ENCODE data around the gene WDR31.

The WDR31 gene

DNA sequence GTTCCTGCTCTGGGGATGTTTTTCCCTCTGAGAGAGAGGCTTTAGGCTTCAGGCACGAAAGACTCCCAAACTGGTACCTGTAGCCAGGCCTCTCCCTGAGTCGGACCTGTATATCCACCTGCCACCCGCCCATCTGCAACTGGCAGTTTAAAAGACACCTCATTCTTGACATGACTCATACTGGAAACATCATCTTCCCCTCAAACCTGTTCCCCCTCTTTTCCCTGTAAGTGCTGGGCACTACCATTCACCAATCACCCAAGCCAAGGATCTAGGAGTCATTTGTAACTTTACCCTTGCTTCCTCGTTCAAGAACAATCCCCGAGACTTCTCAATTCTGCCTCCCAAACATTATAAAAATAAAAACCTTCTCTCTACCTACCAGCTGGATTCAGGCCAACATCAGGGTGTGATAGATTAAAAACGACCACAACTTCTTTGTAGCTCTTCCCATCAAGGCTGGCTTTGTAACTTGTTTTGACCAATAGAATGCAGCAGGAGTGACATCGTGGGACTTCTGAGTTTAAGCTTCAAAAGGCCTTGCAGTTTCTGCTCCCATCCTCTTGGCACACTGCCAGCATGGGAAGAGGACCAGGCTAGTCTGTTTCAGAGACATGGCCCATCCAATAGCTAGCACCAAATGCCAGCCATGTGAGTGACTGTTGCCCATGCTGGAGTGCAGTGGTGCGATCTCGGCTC is 1.8 kb upstream of the WDR31 start:
- in situ Hi-C loops (cut with MboI; ENCODE audit: low sequenced_read_pairs) = no loop called here

- in situ Hi-C loops (cut with MboI; ENCODE audit: low sequenced_read_pairs) = no loop called here
Measured at GRCh38 chr9:113337714-113338113, 2.4 kb downstream of the WDR31 start.

DNA sequence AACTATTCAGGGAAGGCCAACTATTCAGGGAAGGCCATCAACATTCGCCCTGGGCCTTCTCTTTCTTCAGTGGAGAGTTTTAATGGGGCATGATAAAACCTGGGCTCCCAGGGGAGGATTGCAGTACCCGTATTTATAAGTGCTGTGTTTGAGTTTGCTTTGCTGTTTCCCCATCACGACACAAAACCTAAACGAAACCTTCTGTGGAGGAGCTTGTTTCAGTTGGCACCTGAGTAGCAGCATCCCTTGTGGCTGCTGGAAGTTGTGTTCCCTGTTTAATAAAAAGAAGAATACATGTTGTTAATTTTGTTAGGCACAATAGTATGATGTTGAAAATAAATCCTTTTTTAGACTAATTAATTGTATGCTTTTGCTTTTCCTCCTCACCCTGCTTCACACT is 8.3 kb downstream of the WDR31 start:
- in situ Hi-C loops (cut with MboI; ENCODE audit: low sequenced_read_pairs) = no loop called here

GRCh38 chr9:113328045-113328782 is 11.9 kb downstream of the WDR31 start:
- in situ Hi-C loops (cut with MboI; ENCODE audit: low sequenced_read_pairs) = no loop called here

DNA sequence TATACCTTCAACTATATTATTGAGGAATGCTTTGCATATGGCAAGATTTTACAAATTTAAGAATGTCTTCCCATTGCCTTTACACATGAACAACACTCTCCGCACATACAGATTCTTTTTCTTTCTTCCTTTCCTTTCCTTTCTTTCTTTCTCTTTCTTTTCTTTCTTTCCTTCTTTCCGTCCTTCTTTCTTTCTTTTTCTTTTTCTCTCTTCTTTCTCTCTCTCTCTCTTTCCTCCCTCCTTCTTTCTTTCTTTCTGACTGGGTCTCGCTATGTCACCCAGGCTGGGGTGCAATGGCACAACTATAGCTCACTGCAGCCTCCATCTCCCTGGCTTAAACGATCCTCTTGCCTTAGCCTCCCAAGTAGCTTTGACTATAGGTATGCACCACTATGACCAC is 13.8 kb downstream of the WDR31 start:
- in situ Hi-C loops (cut with MboI; ENCODE audit: low sequenced_read_pairs) = no loop called here

- in situ Hi-C loops (cut with MboI; ENCODE audit: low sequenced_read_pairs) = loop anchor here (25.0 kb wide), 1 partner anchor 340 kb away; no protein-coding TSS in a partner anchor
Measured at GRCh38 chr9:113322671-113323070, 17.4 kb downstream of the WDR31 start.

DNA sequence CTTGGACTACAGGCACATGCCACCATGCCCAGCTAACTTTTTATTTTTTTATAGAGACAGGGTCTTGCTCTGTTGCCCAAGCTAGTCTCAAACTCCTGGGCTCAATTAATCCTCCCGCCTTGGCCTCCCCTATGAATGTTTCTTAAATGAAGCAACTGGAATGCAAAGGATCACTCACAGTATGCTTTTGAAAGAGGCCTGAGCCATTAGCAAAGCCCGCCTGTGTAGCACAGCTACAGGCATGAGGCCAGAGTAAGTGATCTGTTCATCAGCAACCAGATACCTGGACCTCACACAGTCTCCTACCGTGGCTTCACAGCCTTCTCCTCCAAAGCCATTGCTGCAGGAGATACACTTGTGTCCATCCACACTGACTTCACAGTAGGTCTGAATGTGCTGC is 20.0 kb downstream of the WDR31 start:
- in situ Hi-C loops (cut with MboI; ENCODE audit: low sequenced_read_pairs) = loop anchor here (25.0 kb wide), 1 partner anchor 342 kb away; no protein-coding TSS in a partner anchor

DNA sequence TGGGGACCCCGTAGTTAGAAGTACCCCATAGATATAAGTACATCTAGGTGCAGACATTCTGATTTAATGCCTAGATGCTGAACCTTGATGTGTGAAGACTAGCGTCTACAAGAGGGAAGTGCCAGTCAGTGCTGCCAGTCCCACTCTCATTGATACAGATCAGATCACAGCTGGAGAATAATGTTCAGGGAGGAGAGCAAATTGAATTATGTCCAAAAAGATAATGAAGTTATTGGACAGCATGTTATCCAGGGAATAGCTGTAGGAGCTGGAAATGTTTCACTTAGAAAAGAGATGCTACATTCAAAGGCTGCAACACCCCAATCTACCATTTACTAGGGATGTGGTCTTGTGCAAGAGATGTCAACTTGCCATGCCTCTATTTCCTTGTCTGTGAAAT is 21.0 kb downstream of the WDR31 start:
- in situ Hi-C loops (cut with MboI; ENCODE audit: low sequenced_read_pairs) = loop anchor here (25.0 kb wide), 1 partner anchor 343 kb away; no protein-coding TSS in a partner anchor

DNA sequence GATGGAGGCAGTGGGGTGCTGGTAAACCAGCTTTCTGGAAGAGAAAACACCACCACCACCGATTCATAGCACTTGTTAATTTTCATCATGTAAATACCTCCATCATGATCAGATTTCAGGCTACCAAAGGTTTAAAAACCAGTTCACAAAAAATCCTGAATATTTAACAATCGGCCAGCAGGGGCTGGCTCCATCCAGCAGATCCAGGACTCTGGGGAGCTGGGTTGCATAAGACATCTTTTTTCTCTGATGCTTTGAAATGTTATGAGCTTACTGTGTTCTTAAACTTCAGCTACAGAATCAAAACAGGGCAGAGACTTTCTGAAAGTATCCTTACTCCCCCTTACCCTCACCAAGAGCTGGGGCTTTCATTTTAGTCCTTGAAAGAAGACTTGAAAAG is 22.3 kb downstream of the WDR31 start:
- in situ Hi-C loops (cut with MboI; ENCODE audit: low sequenced_read_pairs) = loop anchor here (25.0 kb wide), 1 partner anchor 345 kb away; no protein-coding TSS in a partner anchor

DNA sequence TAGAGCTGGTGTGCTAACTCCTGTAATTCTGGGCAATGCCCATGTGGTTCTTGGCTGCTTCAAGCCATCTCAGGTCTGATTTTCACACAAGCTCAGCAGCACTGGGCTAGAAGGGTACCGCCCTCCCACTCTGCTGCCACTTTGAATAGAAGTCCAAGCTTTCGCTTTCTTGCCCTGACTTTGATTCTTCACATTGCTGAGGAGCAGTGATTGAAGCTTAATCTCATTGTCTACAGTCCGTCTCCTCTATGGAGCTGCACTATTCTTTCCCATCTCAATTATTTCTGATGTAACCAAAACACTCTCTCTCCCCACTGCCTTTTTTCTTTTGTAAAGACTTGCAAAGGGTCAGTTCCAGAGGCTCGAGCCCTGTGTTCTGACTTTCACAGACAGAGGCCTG is 24.0 kb downstream of the WDR31 start:
- in situ Hi-C loops (cut with MboI; ENCODE audit: low sequenced_read_pairs) = loop anchor here (25.0 kb wide), 1 partner anchor 346 kb away; no protein-coding TSS in a partner anchor

DNA sequence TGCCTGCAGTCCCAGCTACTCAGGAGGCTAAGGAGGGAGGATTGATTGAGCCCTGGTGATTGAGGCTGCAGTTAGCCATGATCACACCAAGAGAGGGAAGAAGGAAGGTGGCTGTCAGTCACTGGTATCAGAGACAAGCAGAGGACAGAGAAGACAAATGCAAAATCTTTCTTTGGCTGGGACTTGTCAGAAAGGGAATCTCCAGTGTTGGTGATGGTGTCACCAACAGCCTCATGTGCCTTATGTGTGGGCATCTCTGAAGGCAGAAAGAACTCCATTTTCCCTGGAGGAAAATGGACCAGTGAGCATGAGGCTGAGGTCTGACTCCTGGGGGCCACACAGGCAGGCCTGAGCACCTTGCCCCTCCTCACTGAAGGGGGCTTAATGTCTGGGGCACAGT is 24.8 kb downstream of the WDR31 start:
- in situ Hi-C loops (cut with MboI; ENCODE audit: low sequenced_read_pairs) = loop anchor here (25.0 kb wide), 1 partner anchor 347 kb away; no protein-coding TSS in a partner anchor

DNA sequence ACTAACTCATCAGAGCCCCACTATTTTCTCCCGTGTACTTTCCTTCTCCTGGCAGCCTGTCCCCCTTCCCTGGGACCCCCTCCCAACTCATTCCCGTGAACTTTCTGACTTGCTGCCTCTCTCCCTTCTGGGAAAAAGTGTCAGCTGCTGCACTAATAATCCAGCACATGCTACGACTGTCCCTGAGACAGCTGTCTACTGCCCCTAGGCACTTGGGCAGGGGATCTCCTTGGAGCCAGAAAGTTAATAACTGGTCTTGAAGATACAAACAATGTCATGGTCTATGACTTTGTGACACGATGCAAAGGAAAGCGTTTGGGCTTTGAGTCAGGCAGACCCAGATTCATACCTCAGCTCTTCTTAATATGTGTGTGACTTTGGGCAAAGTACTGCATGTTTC is 26.8 kb downstream of the WDR31 start:
- in situ Hi-C loops (cut with MboI; ENCODE audit: low sequenced_read_pairs) = loop anchor here (25.0 kb wide), 1 partner anchor 349 kb away; no protein-coding TSS in a partner anchor

DNA sequence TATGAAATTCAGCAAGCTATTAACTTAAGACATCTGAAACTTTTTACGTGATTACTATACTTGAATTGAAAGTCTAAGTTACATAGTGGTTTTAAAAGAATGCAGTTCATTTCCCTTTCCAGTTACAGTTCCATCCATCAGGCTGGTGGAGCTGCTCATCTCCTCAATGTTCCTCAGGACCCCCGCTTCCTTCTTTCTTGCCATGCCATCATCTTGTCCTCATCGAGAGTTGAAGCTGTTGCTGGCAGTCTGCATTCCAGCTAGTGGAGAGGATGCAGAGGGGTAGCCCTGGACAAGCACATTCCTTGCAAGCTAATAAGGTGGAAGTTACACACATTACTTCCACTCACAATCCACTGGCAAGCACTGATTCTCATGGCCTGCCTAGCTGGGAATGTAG is 28.1 kb downstream of the WDR31 start:
- in situ Hi-C loops (cut with MboI; ENCODE audit: low sequenced_read_pairs) = loop anchor here (25.0 kb wide), 1 partner anchor 350 kb away; no protein-coding TSS in a partner anchor

DNA sequence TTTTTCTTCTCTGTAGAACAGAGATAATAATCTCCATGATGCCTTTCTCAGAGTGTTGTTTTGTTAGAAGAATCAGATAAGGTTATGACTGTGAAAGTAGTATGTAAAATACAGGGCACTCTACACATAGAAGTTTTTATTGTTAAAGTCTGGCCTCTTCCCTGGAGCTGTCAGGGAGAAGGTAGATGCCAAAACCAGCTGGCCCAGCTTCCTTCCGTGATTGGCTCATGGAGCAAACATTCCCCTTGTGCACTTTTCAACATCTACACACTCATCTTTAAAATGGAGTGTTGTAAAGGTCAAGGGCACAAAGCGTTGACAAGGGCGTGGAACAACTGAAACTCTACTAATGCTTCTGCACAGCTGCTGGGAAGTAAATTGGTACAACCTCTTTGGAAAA is 29.5 kb downstream of the WDR31 start:
- in situ Hi-C loops (cut with MboI; ENCODE audit: low sequenced_read_pairs) = loop anchor here (25.0 kb wide), 1 partner anchor 352 kb away; no protein-coding TSS in a partner anchor

GRCh38 chr9:113309204-113309813 is 30.8 kb downstream of the WDR31 start:
- in situ Hi-C loops (cut with MboI; ENCODE audit: low sequenced_read_pairs) = loop anchor here (25.0 kb wide), 1 partner anchor 353 kb away; no protein-coding TSS in a partner anchor

GRCh38 chr9:113307396-113307975 is 32.6 kb downstream of the WDR31 start:
- in situ Hi-C loops (cut with MboI; ENCODE audit: low sequenced_read_pairs) = loop anchor here (25.0 kb wide), 1 partner anchor 355 kb away; no protein-coding TSS in a partner anchor

DNA sequence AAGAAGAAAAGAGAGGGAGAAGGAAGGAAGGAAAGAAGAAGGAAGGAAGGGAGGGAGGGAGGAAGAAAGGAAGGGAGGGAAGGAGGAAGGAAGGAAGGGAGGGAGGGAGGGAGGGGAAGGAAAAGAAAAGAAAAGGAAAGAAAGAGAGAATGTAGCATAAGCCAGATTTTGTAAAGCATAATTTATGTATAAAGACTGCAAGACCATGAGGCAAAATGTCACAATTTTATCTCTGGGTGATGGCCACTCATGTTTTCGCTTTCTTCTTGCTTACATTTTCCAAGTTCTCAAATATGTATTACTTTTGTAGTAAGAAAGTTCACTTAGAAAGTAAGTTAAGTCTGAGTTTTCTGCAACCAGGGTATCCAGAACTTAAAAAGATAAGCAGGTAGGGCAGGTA is 33.5 kb downstream of the WDR31 start:
- in situ Hi-C loops (cut with MboI; ENCODE audit: low sequenced_read_pairs) = loop anchor here (25.0 kb wide), 1 partner anchor 356 kb away; no protein-coding TSS in a partner anchor

DNA sequence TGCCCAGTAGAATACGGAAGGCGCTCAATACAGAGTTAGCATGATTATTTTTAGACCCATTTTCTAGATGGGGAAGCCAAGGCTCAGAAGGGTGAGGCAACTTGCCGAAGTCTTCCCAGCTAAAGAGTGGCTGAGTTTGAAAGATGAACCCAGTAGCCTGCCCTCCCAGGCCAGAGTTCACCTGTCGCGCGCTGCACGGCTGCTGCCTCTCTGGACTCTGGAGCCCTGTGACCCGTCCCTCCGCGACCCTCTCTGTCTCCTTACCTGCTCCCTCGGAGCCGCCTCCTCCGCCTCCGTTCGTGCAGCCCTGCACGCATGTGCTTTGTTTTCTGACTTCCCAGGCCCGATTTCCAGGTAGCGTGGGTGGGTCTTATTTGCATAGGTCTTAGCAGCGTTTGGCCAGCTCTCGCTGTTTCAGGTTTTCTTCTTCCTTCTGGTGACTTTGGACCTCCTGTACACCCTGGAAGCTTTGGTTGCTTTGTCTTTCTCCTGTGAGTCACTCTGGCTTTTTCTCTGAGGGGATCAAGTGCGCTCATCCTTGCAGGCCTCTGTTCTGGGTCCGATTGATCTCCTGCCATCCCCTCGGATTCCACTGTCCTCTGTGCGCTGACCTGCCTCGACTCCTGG is 37.2 kb downstream of the WDR31 start, which contains the start of gene RNF183:
Gene RNF183, minus strand, starts transcription at position 585 of the 627 bp plus-strand sequence. CDS start 5,192 bp downstream, outside the sequence.
- in situ Hi-C loops (cut with MboI; ENCODE audit: low sequenced_read_pairs) = loop anchor here (25.0 kb wide), 1 partner anchor 359 kb away; no protein-coding TSS in a partner anchor

GRCh38 chr9:113301548-113301947 is 38.5 kb downstream of the WDR31 start:
- in situ Hi-C loops (cut with MboI; ENCODE audit: low sequenced_read_pairs) = loop anchor here (25.0 kb wide), 1 partner anchor 361 kb away; no protein-coding TSS in a partner anchor

DNA sequence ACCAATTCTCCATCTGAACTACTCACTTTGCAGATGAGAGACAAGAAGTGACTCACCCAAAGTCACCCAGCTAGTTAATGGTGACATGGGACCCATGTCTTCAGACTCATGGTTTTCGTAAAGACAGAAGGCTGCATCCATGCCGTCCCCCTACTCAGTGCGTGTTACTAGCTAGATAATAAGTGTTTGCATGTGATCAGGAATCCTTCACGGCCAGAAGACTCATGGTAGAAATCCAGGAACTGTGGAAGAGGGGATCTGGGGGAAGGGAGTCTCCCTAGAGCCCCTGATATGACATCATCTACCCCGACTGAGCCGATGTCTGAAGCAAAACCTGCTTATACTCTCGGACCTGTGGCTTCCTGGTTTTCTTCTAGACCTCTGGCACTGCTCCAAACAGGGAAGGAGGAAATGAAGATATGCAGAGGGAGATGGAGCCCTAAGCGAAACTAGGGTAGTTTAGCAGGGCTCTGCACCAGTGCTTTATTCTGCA is 40.2 kb downstream of the WDR31 start:
- in situ Hi-C loops (cut with MboI; ENCODE audit: low sequenced_read_pairs) = loop anchor here (25.0 kb wide), 1 partner anchor 362 kb away; no protein-coding TSS in a partner anchor
